GM19043 (cell line): ENCODE results near the gene ANKS6.

ENCODE experiments used
- ATAC-seq: cut with Tn5 transposase; IDR thresholded peaks from one replicate; pipeline ENCODE4 v1.9.1; 2021; ENCODE audit warnings: low read depth; ENCODE audit not compliant: unreplicated experiment

ANKS6 gene

GRCh38 chr9:98796364-98797101, at the start of gene ANKS6:
Gene ANKS6 (minus strand): TSS chr9:98796555. CDS start chr9:98796491, 64 bp downstream.
- peak; percentile 75 for ATAC-seq

DNA sequence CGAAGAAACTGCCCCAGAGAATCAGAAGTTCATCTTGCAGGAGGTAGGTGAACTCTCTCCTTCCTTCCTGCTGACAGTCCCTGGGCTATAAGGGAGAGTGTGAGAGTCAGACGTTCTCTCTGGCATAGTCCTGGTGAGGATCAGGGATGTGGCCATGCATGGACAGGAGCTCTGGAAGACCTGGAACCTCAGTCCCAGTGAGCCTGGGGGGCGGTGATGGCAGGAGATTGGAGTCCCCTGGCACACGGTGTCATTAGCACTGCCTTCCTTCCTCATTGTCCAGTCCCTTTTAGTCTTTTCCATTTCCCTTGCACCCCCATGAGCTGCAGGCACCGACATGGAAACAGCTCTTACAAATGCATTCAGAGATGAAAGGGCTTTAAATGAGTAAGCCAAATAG, 49.7 kb upstream of the ANKS6 start:
- ATAC-seq, result no peak

GRCh38 chr9:98842510-98842909, 46.2 kb upstream of the ANKS6 start:
- ATAC-seq, result no peak

DNA sequence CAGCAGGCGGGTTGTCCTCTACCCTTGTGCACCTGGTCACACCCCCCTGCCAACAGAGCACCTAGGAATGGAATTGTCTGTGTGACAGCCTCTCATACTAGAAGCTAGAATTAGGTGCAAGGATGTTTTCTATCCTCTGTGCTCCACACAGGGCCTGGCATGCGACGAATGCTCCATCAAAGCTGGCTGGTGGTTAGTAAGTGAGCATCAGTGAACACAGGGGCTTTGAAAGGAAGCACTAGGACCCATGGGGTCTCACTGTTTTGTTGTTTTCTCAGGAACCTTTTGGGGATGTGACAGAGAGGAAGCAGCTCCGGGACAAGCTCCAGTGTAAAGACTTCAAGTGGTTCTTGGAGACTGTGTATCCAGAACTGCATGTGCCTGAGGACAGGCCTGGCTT, 43.4 kb upstream of the ANKS6 start:
- ATAC-seq, result no peak

DNA sequence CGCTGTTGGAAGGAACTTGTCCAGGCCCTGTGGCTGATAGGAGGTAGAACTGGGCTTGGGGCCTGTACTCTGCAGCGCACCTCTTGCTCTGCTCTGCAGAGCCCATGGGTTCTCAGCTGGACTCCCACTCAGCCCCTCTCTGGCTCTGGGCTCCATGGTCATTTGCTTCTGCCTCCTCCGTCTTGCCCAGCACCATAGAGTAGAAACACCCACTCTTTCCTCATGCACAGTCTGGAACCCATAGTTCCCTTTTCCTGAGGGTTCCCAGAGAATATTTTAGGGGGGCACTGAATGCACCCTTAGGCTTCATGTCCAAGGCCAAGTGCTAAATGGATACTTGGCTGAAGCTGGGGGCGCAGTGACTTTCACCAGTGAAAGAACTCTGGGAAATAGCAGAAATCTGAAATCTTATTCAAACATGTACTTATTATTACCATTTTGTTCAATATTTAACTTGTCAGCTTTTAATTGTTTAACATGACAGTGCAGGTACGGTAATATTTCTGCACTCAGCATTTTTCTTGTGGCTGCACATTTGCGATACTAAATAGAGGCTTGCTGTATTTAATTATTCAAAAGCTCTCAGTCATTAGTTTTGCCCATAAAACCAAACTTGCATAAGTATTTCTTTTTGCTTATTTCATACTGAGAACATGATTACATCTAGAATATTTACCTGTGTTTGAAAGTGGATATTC, 42.7 kb upstream of the ANKS6 start:
- ATAC-seq, result no peak

DNA sequence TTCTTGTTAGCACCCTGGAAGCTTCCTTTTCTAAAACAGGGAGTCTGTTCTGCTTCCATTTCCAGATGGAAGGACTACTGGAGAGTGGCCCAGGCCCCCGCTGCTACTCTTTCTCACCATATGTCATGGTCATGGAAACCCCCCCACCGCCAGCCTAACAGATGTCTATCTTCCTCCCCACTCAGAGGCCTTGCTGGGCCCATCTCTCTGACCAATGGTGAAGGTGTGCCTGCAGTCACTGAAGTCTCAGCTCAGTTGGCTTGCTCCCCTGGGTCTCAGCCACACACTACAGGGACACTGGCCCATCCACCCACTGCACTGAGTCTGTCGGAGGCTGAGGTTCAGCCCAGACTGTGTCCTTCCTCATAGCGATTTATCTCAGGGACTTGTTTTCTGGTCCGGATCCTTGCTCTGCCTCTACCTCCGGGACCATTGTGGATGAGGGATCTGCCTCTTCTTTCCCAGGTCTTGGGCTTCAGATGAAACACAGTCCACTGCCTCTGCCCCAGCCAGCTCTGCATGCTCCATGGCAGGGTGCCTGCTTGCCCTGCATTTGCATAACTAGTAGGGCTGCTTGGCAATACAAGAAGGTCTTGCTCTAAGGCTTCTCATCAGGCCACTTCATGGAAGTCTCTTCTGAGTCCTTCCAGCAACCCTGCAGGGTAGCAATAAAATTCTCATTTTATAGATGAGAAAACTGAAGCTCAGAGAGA, 42.0 kb upstream of the ANKS6 start:
- no peak for ATAC-seq

DNA sequence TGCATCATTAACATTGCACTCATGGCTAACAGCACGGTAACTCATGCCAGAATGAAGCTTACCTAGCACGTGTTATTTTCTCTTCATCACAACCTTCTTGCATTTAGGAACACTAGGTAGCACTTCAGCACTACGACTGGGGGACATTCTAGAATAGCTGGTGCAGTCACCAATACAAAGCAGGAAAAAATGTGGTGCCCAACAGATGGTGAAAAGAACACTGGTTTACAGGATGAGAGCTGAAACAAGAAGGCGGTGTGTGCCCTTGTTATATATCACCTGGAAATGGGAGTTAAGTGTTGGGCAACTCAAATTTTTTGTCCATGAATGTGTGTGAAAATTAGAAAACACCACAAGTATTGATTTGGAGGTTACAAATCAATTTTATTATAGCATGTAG, 41.2 kb upstream of the ANKS6 start:
- no peak for ATAC-seq

DNA sequence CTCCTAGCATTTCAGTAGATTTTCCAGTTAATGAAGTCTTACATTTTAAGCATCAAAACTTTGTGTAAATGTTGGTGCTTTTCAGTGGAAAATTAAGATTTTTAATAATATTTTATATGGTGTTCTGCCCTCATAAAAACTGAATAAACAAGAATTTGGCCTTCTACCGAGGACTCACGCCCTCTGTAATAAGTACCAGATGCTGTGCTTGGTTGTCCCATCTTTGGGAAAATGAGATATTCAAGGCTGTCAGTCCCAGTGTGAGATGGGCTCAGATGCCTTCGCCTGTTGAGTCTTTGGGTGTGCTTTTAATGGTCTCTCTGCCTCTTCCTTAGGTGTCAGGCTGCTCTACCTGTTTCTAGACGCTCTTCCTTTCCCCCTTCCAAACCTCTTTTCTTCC, 39.9 kb upstream of the ANKS6 start:
- ATAC-seq, result no peak

GRCh38 chr9:98834386-98834785, 38.0 kb upstream of the ANKS6 start:
- ATAC-seq, result no peak

GRCh38 chr9:98833090-98833956, 37.0 kb upstream of the ANKS6 start:
- ATAC-seq, result no peak

- no peak for ATAC-seq
Observed at GRCh38 chr9:98832768-98833089, 36.4 kb upstream of the ANKS6 start.

DNA sequence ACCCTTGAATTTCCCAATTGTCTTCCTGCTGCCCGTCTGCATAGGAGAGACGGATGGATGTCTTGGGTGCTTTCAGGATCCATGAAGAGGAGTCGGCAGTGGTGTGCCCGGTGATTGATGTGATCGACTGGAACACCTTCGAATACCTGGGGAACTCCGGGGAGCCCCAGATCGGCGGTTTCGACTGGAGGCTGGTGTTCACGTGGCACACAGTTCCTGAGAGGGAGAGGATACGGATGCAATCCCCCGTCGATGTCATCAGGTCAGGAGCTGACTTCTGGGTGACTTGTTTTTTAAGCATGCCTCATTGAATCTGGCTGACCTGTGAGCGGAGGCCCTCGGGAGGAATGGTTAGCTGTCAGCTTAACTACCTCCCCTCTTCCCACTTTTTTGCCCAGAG, 35.3 kb upstream of the ANKS6 start:
- ATAC-seq, result no peak

DNA sequence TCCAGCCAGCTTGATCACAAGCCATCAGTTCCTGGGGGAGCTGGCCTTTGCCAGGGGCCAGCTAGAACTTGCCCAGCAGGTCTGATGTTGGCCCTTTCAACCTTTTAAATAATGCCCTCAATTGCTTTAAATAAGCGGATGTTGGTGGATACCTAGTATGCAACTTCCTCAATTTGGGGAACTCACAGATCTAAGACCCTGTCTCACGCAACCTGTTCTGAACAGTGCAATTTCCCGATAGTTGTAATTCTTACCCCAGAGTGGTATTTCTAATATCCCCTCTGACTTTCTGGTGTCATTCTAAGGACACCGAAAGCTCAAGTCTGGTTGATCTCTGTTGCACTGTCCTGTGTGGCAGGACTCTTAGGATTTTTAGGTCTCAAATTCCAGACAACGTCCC, 34.2 kb upstream of the ANKS6 start:
- no peak for ATAC-seq

- no peak for ATAC-seq
Observed at GRCh38 chr9:98829766-98830165, 33.4 kb upstream of the ANKS6 start.

DNA sequence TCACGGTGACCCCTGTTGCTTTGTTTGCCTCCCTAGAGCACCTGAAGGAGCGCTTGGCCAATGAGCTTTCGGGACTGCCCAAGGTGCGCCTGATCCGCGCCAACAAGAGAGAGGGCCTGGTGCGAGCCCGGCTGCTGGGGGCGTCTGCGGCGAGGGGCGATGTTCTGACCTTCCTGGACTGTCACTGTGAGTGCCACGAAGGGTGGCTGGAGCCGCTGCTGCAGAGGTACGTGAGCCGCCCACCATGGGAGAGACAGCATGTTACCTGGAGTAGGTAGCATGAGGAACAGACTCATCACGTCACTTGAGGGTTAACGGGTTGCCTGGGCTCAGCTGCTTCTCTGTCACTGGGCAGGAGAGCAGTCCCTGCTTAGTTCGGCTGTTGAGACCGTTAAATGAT, 30.4 kb upstream of the ANKS6 start:
- ATAC-seq, result no peak

DNA sequence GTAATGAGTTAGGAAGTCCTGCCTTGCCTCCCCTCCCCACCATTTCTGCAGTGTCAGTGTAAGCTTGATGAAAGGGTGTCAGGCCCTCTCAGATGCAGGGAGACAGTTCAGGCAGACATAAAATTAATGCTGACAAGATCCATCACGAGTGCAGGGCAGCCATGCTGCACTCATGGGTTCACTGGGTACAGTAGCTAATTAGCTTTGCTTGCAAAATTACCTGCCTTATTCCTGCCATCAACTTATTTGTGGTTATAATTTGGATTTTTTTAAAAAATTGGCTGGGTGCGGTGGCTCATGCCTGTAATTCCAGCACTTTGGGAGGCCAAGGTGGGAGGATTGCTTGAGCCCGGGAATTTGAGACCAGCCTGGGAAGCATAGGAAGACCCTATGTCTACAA, 29.1 kb upstream of the ANKS6 start:
- ATAC-seq, result no peak

- no peak for ATAC-seq
Observed at GRCh38 chr9:98823666-98824334, 27.4 kb upstream of the ANKS6 start.

GRCh38 chr9:98822661-98823060, 26.3 kb upstream of the ANKS6 start:
- ATAC-seq, result no peak

DNA sequence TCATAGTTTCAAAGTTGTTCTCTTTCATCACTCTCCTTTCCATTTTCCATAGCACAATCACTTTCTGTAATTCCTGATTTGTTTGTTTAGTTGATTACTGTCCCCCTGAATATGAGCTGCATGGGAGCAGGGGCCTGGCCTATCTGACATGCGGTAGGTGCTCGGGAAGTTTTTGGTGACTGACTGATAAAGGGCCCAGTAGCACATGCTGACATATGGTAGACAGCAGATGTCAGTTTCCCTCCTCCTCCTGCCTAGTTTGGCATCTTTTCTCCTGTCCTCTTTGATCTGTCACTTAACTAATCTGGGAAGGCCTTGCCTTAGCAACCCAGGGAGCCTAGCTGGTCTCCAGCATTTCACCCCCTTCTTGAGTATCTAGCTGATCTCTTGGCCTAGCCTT, 25.5 kb upstream of the ANKS6 start:
- ATAC-seq, result no peak

DNA sequence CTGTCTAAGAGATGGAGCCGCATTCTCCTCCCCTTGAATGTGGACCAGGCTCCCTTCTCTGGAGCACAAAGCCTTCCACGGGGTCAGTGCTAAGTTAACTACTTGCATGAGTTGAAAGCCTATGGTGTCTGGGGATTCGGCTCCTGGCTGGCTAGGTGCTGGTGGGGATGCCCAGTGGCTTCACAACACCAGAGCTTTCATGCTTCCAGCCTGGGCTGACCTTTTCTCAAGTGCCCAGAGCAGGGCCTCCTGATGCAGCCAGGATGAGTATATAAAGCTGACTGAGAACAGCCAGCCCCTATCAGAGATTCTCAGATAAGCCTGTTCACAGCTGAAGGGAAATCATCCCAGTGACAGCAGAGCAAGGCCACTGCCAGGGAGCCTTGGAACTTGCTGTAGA, 22.9 kb upstream of the ANKS6 start:
- no peak for ATAC-seq
